PC-3 (cell line): ENCODE results near the gene SERPINA9. TPM values are rescaled to one million over a fixed set of nuclear protein-coding genes. Genes with fewer than 3 reads are reported as not detected.

Experiments used
- ATAC-seq: fragments of 200-7000 bp; cut with Tn5 transposase; 2 replicates; pipeline ENCODE4 v1.9.1; 2020; ENCODE audit warnings: mild to moderate bottlenecking, moderate library complexity
- BruUV-seq: library from RNA; stranded (reverse); fragments of 400-500 nt; replicated peaks from 2 replicates; lab custom pipeline; 2021; lab: Mats Ljungman, UMichigan
- CTCF ChIA-PET: fragments of 300-600 bp; sonication (Branson Sonifier 250); formaldehyde crosslinking; loops from one replicate; lab custom pipeline; 2022; ENCODE audit warnings: antibody characterized with exemption; lab: Charles Lee
- POLR2A ChIA-PET: fragments of 300-600 bp; sonication (Branson Sonifier 250); formaldehyde crosslinking; loops from one replicate; lab custom pipeline; 2022; ENCODE audit warnings: antibody characterized with exemption; ENCODE audit not compliant: unreplicated experiment; lab: Charles Lee
- DNase-seq: peaks from one replicate; pipeline ENCODE4 v3.0.0-alpha.2; 2015
- H2AFZ ChIP-seq: fragments of 300-600 bp; sonication (generic); 2 replicates; pipeline ENCODE4 v1.6.0; 2016; ENCODE audit warnings: antibody characterized with exemption, low read length
- H3F3A ChIP-seq: fragments of 300-600 bp; sonication (generic); one replicate; pipeline ENCODE4 v1.6.0; 2017; ENCODE audit warnings: antibody characterized with exemption, low read length, control low read depth, mild to moderate bottlenecking; ENCODE audit not compliant: unreplicated experiment
- H3K27ac ChIP-seq: fragments of 300-600 bp; sonication (generic); 2 replicates; pipeline ENCODE4 v1.5.1; 2016; ENCODE audit warnings: mild to moderate bottlenecking, low read length
- H3K27me3 ChIP-seq: fragments of 300-600 bp; sonication (generic); 2 replicates; pipeline ENCODE4 v1.6.1; 2016; ENCODE audit warnings: low read length, mixed read lengths
- H3K36me3 ChIP-seq: fragments of 300-600 bp; sonication (generic); 2 replicates; pipeline ENCODE4 v1.6.1; 2016; ENCODE audit warnings: low read depth, mixed run types, low read length, mixed read lengths
- H3K4me1 ChIP-seq: fragments of 300-600 bp; sonication (generic); 2 replicates; pipeline ENCODE4 v1.5.1; 2016; ENCODE audit warnings: low read length; ENCODE audit not compliant: insufficient read depth
- H3K4me2 ChIP-seq: fragments of 300-600 bp; sonication (generic); 2 replicates; pipeline ENCODE4 v1.6.0; 2016; ENCODE audit warnings: low read length
- H3K4me3 ChIP-seq: fragments of 300-600 bp; sonication (generic); 2 replicates; pipeline ENCODE4 v1.5.1; 2016; ENCODE audit warnings: mild to moderate bottlenecking, low read length, mixed read lengths
- H3K79me2 ChIP-seq: fragments of 300-600 bp; sonication (generic); 2 replicates; pipeline ENCODE4 v1.6.1; 2017; ENCODE audit warnings: low read length, mixed read lengths
- H3K9ac ChIP-seq: fragments of 300-600 bp; sonication (generic); 2 replicates; pipeline ENCODE4 v1.6.0; 2016; ENCODE audit warnings: mild to moderate bottlenecking, low read length
- H3K9me2 ChIP-seq: fragments of 300-600 bp; sonication (generic); replicated peaks from 2 replicates; pipeline ENCODE4 v1.6.1; 2016; ENCODE audit warnings: mixed run types, low read length, mixed read lengths
- H3K9me3 ChIP-seq: fragments of 300-600 bp; sonication (generic); 2 replicates; pipeline ENCODE4 v1.6.1; 2016; ENCODE audit warnings: low read length, mixed read lengths
- H4K20me1 ChIP-seq: fragments of 300-600 bp; sonication (generic); 2 replicates; pipeline ENCODE4 v1.6.1; 2016; ENCODE audit warnings: low read length, mixed read lengths
- EZH2 ChIP-seq: fragments of 300-600 bp; sonication (generic); IDR thresholded peaks from one replicate; pipeline ENCODE4 v1.6.1; 2017; ENCODE audit warnings: antibody characterized with exemption, mild to moderate bottlenecking, low read length; ENCODE audit not compliant: unreplicated experiment
- EZH2phosphoT487 ChIP-seq: fragments of 300-600 bp; sonication (generic); IDR thresholded peaks from 2 replicates; pipeline ENCODE4 v1.6.1; 2018; ENCODE audit warnings: mild to moderate bottlenecking, antibody characterized with exemption, low read length, borderline replicate concordance
- intact Hi-C: fragments of 100-400 bp; cut with micrococcal nuclease; formaldehyde crosslinking; loops from 2 replicates; pipeline ENCODE4 v1.9.0; 2023
- total RNA-seq: library from RNA; depleted of rRNA; stranded (reverse); fragments of >200 nt; gene quantifications from 2 replicates; pipeline ENCODE4 v1.2.3, GENCODE V29; 2014
- TF ChIP-seq, protein P1 (sequence below): fragments of 300-600 bp; sonication (generic); conservative IDR thresholded peaks from 2 replicates; pipeline ENCODE4 v1.5.1; 2017; ENCODE audit warnings: antibody characterized with exemption, low read depth, mild to moderate bottlenecking, low read length

The SERPINA9 gene
- total RNA-seq, 1 experiment from 2014 or later = not detected

GRCh38 chr14:94445003-94445402 lies 31.0 kb downstream of the SERPINA9 start:
- no peak for DNase-seq
- no peak overlapping the region for H3K27ac ChIP-seq
- no peaks in the 10 kb centered on the region for H4K20me1 ChIP-seq
- POLR2A ChIA-PET = no interaction called here
- ATAC-seq = no peak
- H3K36me3 ChIP-seq = no peaks in the 10 kb centered on the region
- TF ChIP-seq EZH2 (no peak), EZH2phosphoT487 (no peak)
- TF ChIP-seq, protein P1, sequence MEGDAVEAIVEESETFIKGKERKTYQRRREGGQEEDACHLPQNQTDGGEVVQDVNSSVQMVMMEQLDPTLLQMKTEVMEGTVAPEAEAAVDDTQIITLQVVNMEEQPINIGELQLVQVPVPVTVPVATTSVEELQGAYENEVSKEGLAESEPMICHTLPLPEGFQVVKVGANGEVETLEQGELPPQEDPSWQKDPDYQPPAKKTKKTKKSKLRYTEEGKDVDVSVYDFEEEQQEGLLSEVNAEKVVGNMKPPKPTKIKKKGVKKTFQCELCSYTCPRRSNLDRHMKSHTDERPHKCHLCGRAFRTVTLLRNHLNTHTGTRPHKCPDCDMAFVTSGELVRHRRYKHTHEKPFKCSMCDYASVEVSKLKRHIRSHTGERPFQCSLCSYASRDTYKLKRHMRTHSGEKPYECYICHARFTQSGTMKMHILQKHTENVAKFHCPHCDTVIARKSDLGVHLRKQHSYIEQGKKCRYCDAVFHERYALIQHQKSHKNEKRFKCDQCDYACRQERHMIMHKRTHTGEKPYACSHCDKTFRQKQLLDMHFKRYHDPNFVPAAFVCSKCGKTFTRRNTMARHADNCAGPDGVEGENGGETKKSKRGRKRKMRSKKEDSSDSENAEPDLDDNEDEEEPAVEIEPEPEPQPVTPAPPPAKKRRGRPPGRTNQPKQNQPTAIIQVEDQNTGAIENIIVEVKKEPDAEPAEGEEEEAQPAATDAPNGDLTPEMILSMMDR = no peak
- intact Hi-C loops = no loop called here
- H3K79me2 ChIP-seq = no peaks in the 10 kb centered on the region
- no TSS peak for BruUV-seq
- no peak overlapping the region for H3K4me2 ChIP-seq
- H3F3A ChIP-seq = no peaks in the 10 kb centered on the region
- H3K27me3 ChIP-seq = 0 out of 2 replicates have a peak, but pooled peaks cover 6% of the 10 kb centered on the region
- no peaks in the 10 kb centered on the region for H3K4me1 ChIP-seq
- no peak overlapping the region for H2AFZ ChIP-seq
- CTCF ChIA-PET = no interaction called here
- no peak overlapping the region for H3K4me3 ChIP-seq
- no peaks in the 10 kb centered on the region for H3K9me2 ChIP-seq
- H3K9me3 ChIP-seq = no peaks in the 10 kb centered on the region
- no peak overlapping the region for H3K9ac ChIP-seq

- H3K79me2 ChIP-seq = no peaks in the 10 kb centered on the region
- H3K4me1 ChIP-seq = no peaks in the 10 kb centered on the region
- intact Hi-C loops = no loop called here
- no peak for ATAC-seq
- no peaks in the 10 kb centered on the region for H3K9me2 ChIP-seq
- no peaks in the 10 kb centered on the region for H3F3A ChIP-seq
- CTCF ChIA-PET = no interaction called here
- H3K27ac ChIP-seq = no peak overlapping the region
- no peak overlapping the region for H2AFZ ChIP-seq
- no peak overlapping the region for H3K9ac ChIP-seq
- H4K20me1 ChIP-seq = no peaks in the 10 kb centered on the region
- POLR2A ChIA-PET = no interaction called here
- no peak overlapping the region for H3K4me2 ChIP-seq
- H3K9me3 ChIP-seq = no peaks in the 10 kb centered on the region
- H3K36me3 ChIP-seq = no peaks in the 10 kb centered on the region
- no peak overlapping the region for H3K4me3 ChIP-seq
- no peak for TF ChIP-seq EZH2
- TF ChIP-seq EZH2phosphoT487 = no peak
- TF ChIP-seq, protein P1 = no peak
- DNase-seq = no peak
- H3K27me3 ChIP-seq = peaks cover 8% of the 10 kb centered on the region
- BruUV-seq = no TSS peak
These were observed 34.3 kb downstream of the SERPINA9 start for GRCh38 chr14:94441531-94442205.

- Histone ChIP-seq H3K27me3 (peaks cover 8% of the 10 kb centered on the region), H3K9me3 (no peaks in the 10 kb centered on the region), H3K4me1 (no peaks in the 10 kb centered on the region), H3K9ac (no peak overlapping the region), H3F3A (no peaks in the 10 kb centered on the region), H3K79me2 (no peaks in the 10 kb centered on the region), H3K9me2 (no peaks in the 10 kb centered on the region), H3K4me3 (no peak overlapping the region), H4K20me1 (no peaks in the 10 kb centered on the region), H3K27ac (no peak overlapping the region), H2AFZ (no peak overlapping the region), H3K36me3 (no peaks in the 10 kb centered on the region), H3K4me2 (no peak overlapping the region)
- no peak for ATAC-seq
- POLR2A ChIA-PET = no interaction called here
- intact Hi-C loops = no loop called here
- CTCF ChIA-PET = no interaction called here
- no TSS peak for BruUV-seq
- TF ChIP-seq EZH2 (no peak), EZH2phosphoT487 (no peak)
- TF ChIP-seq, protein P1 = no peak
- DNase-seq = no peak
These were observed 34.9 kb downstream of the SERPINA9 start for GRCh38 chr14:94441130-94441529.
